HCT116 (cell line): ENCODE results near the gene MEAF6. TPM values are rescaled to one million over a fixed set of nuclear protein-coding genes. Genes with fewer than 3 reads are reported as not detected.
A peak's percentile ranks its signal among the peaks of the same experiment; 100 is the strongest.

ENCODE experiments used
- ATAC-seq: fragments of 200-7000 bp; cut with Tn5 transposase; 2 replicates; pipeline ENCODE4 v1.9.1; 2020; ENCODE audit warnings: mild to moderate bottlenecking, moderate library complexity
- BruUV-seq: library from RNA; stranded (reverse); fragments of 400-500 nt; replicated peaks from 2 replicates; lab custom pipeline; 2021; lab: Mats Ljungman, UMichigan
- CTCF ChIA-PET: fragments of 300-600 bp; sonication (Branson Sonifier 250); formaldehyde crosslinking; loops from one replicate; lab custom pipeline; 2021; ENCODE audit warnings: antibody characterized with exemption; lab: Charles Lee
- POLR2A ChIA-PET: fragments of 300-600, 350-600 bp; sonication (Branson Sonifier 250); formaldehyde crosslinking; loops from one replicate; lab custom pipeline; 2021; ENCODE audit warnings: antibody characterized with exemption; lab: Charles Lee
- RAD21 ChIA-PET, 2 experiments: fragments of 300-600 bp; sonication (Branson Sonifier 250); formaldehyde crosslinking; loops; one replicate each; lab custom pipeline; 2023; ENCODE audit warnings: low total read pairs in 2 of 2; ENCODE audit not compliant: uncharacterized antibody in 2 of 2, unreplicated experiment in 2 of 2, low non-redundant PET in 1 of 2; lab: Charles Lee
- DNase-seq: peaks from one replicate; pipeline ENCODE4 v3.0.0-alpha.2; 2010; ENCODE audit warnings: low read depth, low spot score
- H2AFZ ChIP-seq: fragments of 200-600 bp; shearing (Covaris generic), sonication (generic); 2 replicates; pipeline ENCODE4 v1.6.1; 2017; ENCODE audit warnings: low read depth, mixed run types, mixed read lengths, antibody characterized with exemption, low read length; ENCODE audit not compliant: poor library complexity, severe bottlenecking
- H3K27ac ChIP-seq: 2 replicates; pipeline ENCODE4 v1.5.1; 2012; ENCODE audit warnings: low read depth, low read length
- H3K27me3 ChIP-seq: fragments of 200-600 bp; sonication (generic); 2 replicates; pipeline ENCODE4 v1.6.1; 2016; ENCODE audit warnings: mixed run types, low read length, mixed read lengths; ENCODE audit not compliant: insufficient read depth
- H3K36me3 ChIP-seq, 2 experiments: fragments of 200-500 bp in 1 of 2; fragments of 200-600 bp in 1 of 2; sonication (Bioruptor generic) in 1 of 2; sonication (generic) in 1 of 2; 2 replicates each; pipeline versions ENCODE4 v1.5.1 to v1.6.1; 2014 to 2016; ENCODE audit warnings: low read length in 2 of 2, inconsistent platforms in 1 of 2, mixed read lengths in 1 of 2, mixed run types in 1 of 2; ENCODE audit not compliant: insufficient read depth in 2 of 2, control insufficient read depth in 1 of 2
- H3K4me1 ChIP-seq, 2 experiments: fragments of 200-600 bp in 1 of 2; sonication (generic) in 1 of 2; 2 replicates each; pipeline versions ENCODE4 v1.5.1 to v1.6.1; 2012 to 2017; ENCODE audit warnings: low read length in 2 of 2, inconsistent platforms in 1 of 2, mild to moderate bottlenecking in 1 of 2, mixed read lengths in 1 of 2, mixed run types in 1 of 2, moderate library complexity in 1 of 2; ENCODE audit not compliant: insufficient read depth in 2 of 2, control insufficient read depth in 1 of 2
- H3K4me2 ChIP-seq: fragments of 200-600 bp; sonication (generic); 2 replicates; pipeline ENCODE4 v1.6.1; 2017; ENCODE audit warnings: mixed run types, low read length, mixed read lengths
- H3K4me3 ChIP-seq, 2 experiments: fragments of 200-600 bp in 1 of 2; sonication (generic) in 1 of 2; replicated peaks in 1 of 2; 2 replicates each; pipeline ENCODE4 v1.5.1; 2011 to 2016; ENCODE audit warnings: low read length in 2 of 2, control low read depth in 1 of 2, low read depth in 1 of 2, mild to moderate bottlenecking in 1 of 2, mixed read lengths in 1 of 2, mixed run types in 1 of 2
- H3K79me2 ChIP-seq: fragments of 200-600 bp; sonication (generic); 2 replicates; pipeline ENCODE4 v1.6.1; 2017; ENCODE audit warnings: mild to moderate bottlenecking, mixed run types, low read length, moderate library complexity, mixed read lengths; ENCODE audit not compliant: insufficient read depth
- H3K9ac ChIP-seq: fragments of 200-600 bp; sonication (generic); 2 replicates; pipeline ENCODE4 v1.6.1; 2016; ENCODE audit warnings: low read length, mixed read lengths
- H3K9me2 ChIP-seq: fragments of 200-600 bp; sonication (generic), shearing (Covaris generic); 2 replicates; pipeline ENCODE4 v1.6.1; 2017; ENCODE audit warnings: mixed run types, mild to moderate bottlenecking, moderate library complexity; ENCODE audit not compliant: insufficient read depth
- H3K9me3 ChIP-seq, 2 experiments: fragments of 200-500 bp in 1 of 2; fragments of 200-600 bp in 1 of 2; sonication (Bioruptor generic) in 1 of 2; sonication (generic) in 1 of 2; 2 replicates each; pipeline ENCODE4 v1.6.1; 2014 to 2017; ENCODE audit warnings: low read length in 2 of 2, mixed read lengths in 2 of 2, inconsistent platforms in 1 of 2, low read depth in 1 of 2, mild to moderate bottlenecking in 1 of 2, mixed run types in 1 of 2, moderate library complexity in 1 of 2; ENCODE audit not compliant: control insufficient read depth in 1 of 2, insufficient read depth in 1 of 2
- H4K20me1 ChIP-seq: fragments of 200-600 bp; sonication (generic), shearing (Covaris generic); 2 replicates; pipeline ENCODE4 v1.6.1; 2017; ENCODE audit warnings: mixed run types, mild to moderate bottlenecking, moderate library complexity; ENCODE audit not compliant: insufficient read depth
- EZH2phosphoT487 ChIP-seq: fragments of 200-600 bp; IDR thresholded peaks from 2 replicates; pipeline ENCODE4 v1.6.1; 2018; ENCODE audit warnings: antibody characterized with exemption, borderline replicate concordance
- FOSL1 ChIP-seq: IDR thresholded peaks from 2 replicates; pipeline ENCODE4 v1.6.1; 2012; ENCODE audit warnings: low read depth
- POLR2AphosphoS5 ChIP-seq: IDR thresholded peaks from 2 replicates; pipeline ENCODE4 v1.6.1; 2011; ENCODE audit warnings: mild to moderate bottlenecking, low read depth, low read length, moderate library complexity
- RAD21 ChIP-seq: IDR thresholded peaks from 2 replicates; pipeline ENCODE4 v1.6.1; 2012; ENCODE audit warnings: low read depth, mild to moderate bottlenecking
- SRF ChIP-seq: IDR thresholded peaks from 2 replicates; pipeline ENCODE4 v1.6.1; 2012; ENCODE audit warnings: low read depth
- TCF7L2 ChIP-seq: IDR thresholded peaks from 2 replicates; pipeline ENCODE4 v1.7.0; 2011; ENCODE audit warnings: borderline replicate concordance, inconsistent platforms; ENCODE audit not compliant: insufficient read depth, insufficient read length; ENCODE audit errors: extremely low read depth
- YY1 ChIP-seq: IDR thresholded peaks from 2 replicates; pipeline ENCODE4 v1.6.1; 2011; ENCODE audit warnings: low read length, low read depth, moderate library complexity, mild to moderate bottlenecking; ENCODE audit not compliant: insufficient replicate concordance; ENCODE audit errors: extremely low read depth
- ZFX ChIP-seq: fragments of 450-650 bp; IDR thresholded peaks from 2 replicates; pipeline ENCODE4 v1.6.1; 2017
- intact Hi-C: fragments of 100-400 bp; cut with micrococcal nuclease; formaldehyde crosslinking; loops from 2 replicates; pipeline ENCODE4 v1.10.0; 2022
- total RNA-seq: library from RNA; stranded (reverse); gene quantifications from one replicate; pipeline ENCODE4 v1.2.1, GENCODE V29; 2021; ENCODE audit not compliant: unreplicated experiment
- TF ChIP-seq, protein P1 (sequence below), 3 experiments: fragments of 200-600 bp in 1 of 3; sonication (generic) in 1 of 3; IDR thresholded peaks in 2 of 3; conservative IDR thresholded peaks in 1 of 3; 2 replicates each; pipeline ENCODE4 v1.5.1; 2012 to 2017; ENCODE audit warnings: low read depth in 2 of 3, low read length in 2 of 3, antibody characterized with exemption in 1 of 3, borderline replicate concordance in 1 of 3, control low read depth in 1 of 3, mild to moderate bottlenecking in 1 of 3, mixed read lengths in 1 of 3, mixed run types in 1 of 3, moderate library complexity in 1 of 3; ENCODE audit not compliant: insufficient read depth in 1 of 3
- TF ChIP-seq, protein P2 (sequence below): IDR thresholded peaks from 2 replicates; pipeline ENCODE4 v1.6.1; 2011; ENCODE audit warnings: mild to moderate bottlenecking, low read length, moderate library complexity; ENCODE audit not compliant: insufficient replicate concordance; ENCODE audit errors: extremely low read depth
- TF ChIP-seq, protein P3 (sequence below): IDR thresholded peaks from 2 replicates; pipeline ENCODE4 v1.6.1; 2012

MEAF6 gene
- total RNA-seq, 1 experiment from 2014 or later = 50.3 TPM

DNA sequence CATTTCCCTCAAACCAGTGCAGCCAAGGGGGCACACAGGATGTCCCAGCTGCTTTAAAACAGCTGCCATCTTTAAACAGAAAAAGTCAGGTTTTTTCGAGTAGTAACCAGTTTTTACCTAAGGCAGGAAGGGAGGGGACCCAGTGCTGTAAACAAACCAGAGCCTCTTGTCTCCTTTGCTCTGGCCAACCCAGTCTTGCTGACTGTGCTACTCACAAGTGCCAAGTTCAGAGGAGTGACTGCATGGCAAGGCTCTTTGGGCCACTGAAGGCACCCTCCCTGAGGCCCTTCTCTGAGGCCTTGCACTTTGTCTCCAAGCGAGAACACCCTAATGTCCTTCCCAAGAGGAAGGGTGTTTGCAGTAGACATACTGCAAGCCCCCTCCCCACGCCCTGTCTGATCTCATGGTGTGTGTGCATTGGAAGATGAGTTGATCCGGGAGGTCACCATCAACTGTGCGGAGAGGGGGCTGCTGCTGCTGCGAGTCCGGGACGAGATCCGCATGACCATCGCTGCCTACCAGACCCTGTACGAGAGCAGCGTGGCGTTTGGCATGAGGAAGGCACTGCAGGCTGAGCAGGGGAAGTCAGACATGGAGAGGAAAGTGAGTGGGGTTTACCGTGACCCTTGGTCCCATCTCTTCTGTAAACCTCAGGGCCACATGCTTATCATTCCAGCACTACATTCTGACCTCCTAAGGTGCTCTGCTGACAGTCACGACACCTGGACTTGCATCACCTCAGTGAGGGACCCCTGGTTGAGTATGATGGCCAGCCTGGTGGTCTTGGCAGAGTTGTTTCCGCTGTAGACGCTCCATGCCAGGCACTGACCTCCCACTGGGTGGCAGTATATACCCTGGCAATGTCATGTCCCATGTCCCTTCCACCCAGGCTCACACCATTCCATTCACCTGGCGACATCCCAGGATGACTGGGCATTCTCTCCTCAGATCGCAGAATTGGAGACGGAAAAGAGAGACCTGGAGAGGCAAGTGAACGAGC lies 46.9 kb upstream of the MEAF6 start:
- H2AFZ ChIP-seq = no peak overlapping the region
- no peak overlapping the region for H3K9ac ChIP-seq
- H3K9me3 ChIP-seq = no peaks in the 10 kb centered on the region
- H3K9me2 ChIP-seq = no peaks in the 10 kb centered on the region
- H3K36me3 ChIP-seq = peaks cover 7 to 18% of the 10 kb centered on the region in 2 experiments; a peak in 2 of 4 replicates
- TF ChIP-seq ZFX = no peak
- TF ChIP-seq, protein P1, sequence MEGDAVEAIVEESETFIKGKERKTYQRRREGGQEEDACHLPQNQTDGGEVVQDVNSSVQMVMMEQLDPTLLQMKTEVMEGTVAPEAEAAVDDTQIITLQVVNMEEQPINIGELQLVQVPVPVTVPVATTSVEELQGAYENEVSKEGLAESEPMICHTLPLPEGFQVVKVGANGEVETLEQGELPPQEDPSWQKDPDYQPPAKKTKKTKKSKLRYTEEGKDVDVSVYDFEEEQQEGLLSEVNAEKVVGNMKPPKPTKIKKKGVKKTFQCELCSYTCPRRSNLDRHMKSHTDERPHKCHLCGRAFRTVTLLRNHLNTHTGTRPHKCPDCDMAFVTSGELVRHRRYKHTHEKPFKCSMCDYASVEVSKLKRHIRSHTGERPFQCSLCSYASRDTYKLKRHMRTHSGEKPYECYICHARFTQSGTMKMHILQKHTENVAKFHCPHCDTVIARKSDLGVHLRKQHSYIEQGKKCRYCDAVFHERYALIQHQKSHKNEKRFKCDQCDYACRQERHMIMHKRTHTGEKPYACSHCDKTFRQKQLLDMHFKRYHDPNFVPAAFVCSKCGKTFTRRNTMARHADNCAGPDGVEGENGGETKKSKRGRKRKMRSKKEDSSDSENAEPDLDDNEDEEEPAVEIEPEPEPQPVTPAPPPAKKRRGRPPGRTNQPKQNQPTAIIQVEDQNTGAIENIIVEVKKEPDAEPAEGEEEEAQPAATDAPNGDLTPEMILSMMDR (IDR thresholded peaks at IDR 0.05 in 2 of 3, conservative IDR thresholded peaks at IDR 0.05 in 1 of 3; ENCODE audit: borderline replicate concordance in 1 of 3, insufficient read depth in 1 of 3, low read depth in 2 of 3, low read length in 2 of 3) = peak; percentile 62 to 90 (median 89)
- TF ChIP-seq, protein P2, sequence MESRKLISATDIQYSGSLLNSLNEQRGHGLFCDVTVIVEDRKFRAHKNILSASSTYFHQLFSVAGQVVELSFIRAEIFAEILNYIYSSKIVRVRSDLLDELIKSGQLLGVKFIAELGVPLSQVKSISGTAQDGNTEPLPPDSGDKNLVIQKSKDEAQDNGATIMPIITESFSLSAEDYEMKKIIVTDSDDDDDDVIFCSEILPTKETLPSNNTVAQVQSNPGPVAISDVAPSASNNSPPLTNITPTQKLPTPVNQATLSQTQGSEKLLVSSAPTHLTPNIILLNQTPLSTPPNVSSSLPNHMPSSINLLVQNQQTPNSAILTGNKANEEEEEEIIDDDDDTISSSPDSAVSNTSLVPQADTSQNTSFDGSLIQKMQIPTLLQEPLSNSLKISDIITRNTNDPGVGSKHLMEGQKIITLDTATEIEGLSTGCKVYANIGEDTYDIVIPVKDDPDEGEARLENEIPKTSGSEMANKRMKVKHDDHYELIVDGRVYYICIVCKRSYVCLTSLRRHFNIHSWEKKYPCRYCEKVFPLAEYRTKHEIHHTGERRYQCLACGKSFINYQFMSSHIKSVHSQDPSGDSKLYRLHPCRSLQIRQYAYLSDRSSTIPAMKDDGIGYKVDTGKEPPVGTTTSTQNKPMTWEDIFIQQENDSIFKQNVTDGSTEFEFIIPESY = no peak
- TF ChIP-seq FOSL1 = no peak
- no peak for TF ChIP-seq TCF7L2
- TF ChIP-seq YY1 = no peak
- TF ChIP-seq, protein P3, sequence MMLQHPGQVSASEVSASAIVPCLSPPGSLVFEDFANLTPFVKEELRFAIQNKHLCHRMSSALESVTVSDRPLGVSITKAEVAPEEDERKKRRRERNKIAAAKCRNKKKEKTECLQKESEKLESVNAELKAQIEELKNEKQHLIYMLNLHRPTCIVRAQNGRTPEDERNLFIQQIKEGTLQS = no peak
- TF ChIP-seq POLR2AphosphoS5 = no peak; the same call in 1 of the 2 replicates
- no peak for TF ChIP-seq EZH2phosphoT487
- TF ChIP-seq SRF = no peak
- peak; percentile 84 for TF ChIP-seq RAD21
- TF ChIP-seq, all 23 proteins: peak for 2
- Histone ChIP-seq H3K27me3 (no peaks in the 10 kb centered on the region), H4K20me1 (no peaks in the 10 kb centered on the region), H3K4me2 (no peak overlapping the region), H3K27ac (no peak overlapping the region), H3K4me3 (no peak overlapping the region), H3K79me2 (no peaks in the 10 kb centered on the region), H3K4me1 (peaks cover 5% of the 10 kb centered on the region in 2 experiments)
- ChIA-PET RAD21 (no interaction called here), CTCF (interaction anchor here (0.6 kb wide), 1 partner anchor 1275 kb away, joined by 8 read pairs; no protein-coding TSS in a partner anchor), POLR2A (interaction anchor here (0.6 kb wide), 1 partner anchor 87 kb away, joined by 3 read pairs; no protein-coding TSS in a partner anchor)
- DNase-seq (peak; percentile 35), ATAC-seq (peak; percentile 88)
- BruUV-seq = no TSS peak
- intact Hi-C loops = loop anchor here (1.0 to 10.0 kb wide), 3 partner anchors 104 to 413 kb away; no protein-coding TSS in a partner anchor
